HepG2 (cell line): ENCODE measurements around the gene ISG20L2. TPM values are rescaled to one million over a fixed set of nuclear protein-coding genes. Genes with fewer than 3 reads are reported as not detected.
A peak's percentile ranks its signal among the peaks of the same experiment; 100 is the strongest.

ENCODE experiments used
- AGO1 ChIP-seq: fragments of 200-400 bp; formaldehyde crosslinking; IDR thresholded peaks from 2 replicates; pipeline ENCODE4 v1.6.1; 2017; ENCODE audit warnings: mild to moderate bottlenecking, low read depth, low read length, moderate library complexity; ENCODE audit not compliant: poor library complexity, severe bottlenecking
- HNRNPUL1 ChIP-seq: fragments of 200-400 bp; formaldehyde crosslinking; IDR thresholded peaks from 2 replicates; pipeline ENCODE4 v1.6.1; 2017; ENCODE audit warnings: low read depth, mild to moderate bottlenecking, low read length, moderate library complexity
- JUNB ChIP-seq: sonication (generic); formaldehyde crosslinking; IDR thresholded peaks from 2 replicates; pipeline ENCODE4 v1.8.0; 2022; ENCODE audit warnings: missing genetic modification reagents, mild to moderate bottlenecking, borderline replicate concordance
- KDM5B ChIP-seq: sonication (generic); formaldehyde crosslinking; IDR thresholded peaks from 2 replicates; pipeline ENCODE4 v1.4.0; 2020; ENCODE audit warnings: missing genetic modification reagents, mild to moderate bottlenecking, borderline replicate concordance
- NFE2L2 ChIP-seq: fragments of 150-350 bp; IDR thresholded peaks from 2 replicates; pipeline ENCODE4 v1.6.1; 2014; ENCODE audit warnings: low read length
- NFIC ChIP-seq: IDR thresholded peaks from 2 replicates; pipeline ENCODE4 v1.6.1; 2012; ENCODE audit warnings: mild to moderate bottlenecking, low read length, inconsistent platforms
- POLR2A ChIP-seq, 2 experiments: IDR thresholded peaks; 2 replicates each; pipeline ENCODE4 v1.6.1; 2011; ENCODE audit warnings: low read depth in 2 of 2, low read length in 2 of 2, mild to moderate bottlenecking in 1 of 2, moderate library complexity in 1 of 2; ENCODE audit not compliant: insufficient read depth in 1 of 2
- PPARG ChIP-seq: conservative IDR thresholded peaks from 2 replicates; pipeline ENCODE4 v1.6.1; 2016; ENCODE audit warnings: missing biosample characterization, missing genetic modification reagents
- RFXAP ChIP-seq: sonication (generic); formaldehyde crosslinking; IDR thresholded peaks from 2 replicates; pipeline ENCODE4 v1.4.0; 2020; ENCODE audit warnings: missing genetic modification reagents, borderline replicate concordance
- SP5 ChIP-seq: IDR thresholded peaks from 2 replicates; pipeline ENCODE4 v1.6.1; 2016; ENCODE audit warnings: low read depth, borderline replicate concordance
- ZBTB42 ChIP-seq: sonication (generic); formaldehyde crosslinking; IDR thresholded peaks from 2 replicates; pipeline ENCODE4 v1.5.0; 2020; ENCODE audit warnings: mild to moderate bottlenecking, missing genetic modification reagents
- ZBTB7A ChIP-seq: sonication (generic); formaldehyde crosslinking; IDR thresholded peaks from 2 replicates; pipeline ENCODE4 v1.8.0; 2022; ENCODE audit warnings: mild to moderate bottlenecking, missing genetic modification reagents
- ZMYM4 ChIP-seq: sonication (generic); formaldehyde crosslinking; IDR thresholded peaks from 2 replicates; pipeline ENCODE4 v1.8.1; 2023; ENCODE audit warnings: mild to moderate bottlenecking, missing genetic modification reagents
- ZNF326 ChIP-seq: sonication (generic); formaldehyde crosslinking; IDR thresholded peaks from 2 replicates; pipeline ENCODE4 v1.4.0; 2020; ENCODE audit warnings: missing genetic modification reagents, borderline replicate concordance
- polyA plus RNA-seq, 8 experiments: library from polyadenylated mRNA; depleted of rRNA in 3 of 8; stranded (reverse) in 7 of 8; unstranded in 1 of 8; fragments of >200 nt; fragmentation: Illumina TruSeq in 4 of 8; extraction: Trizol in 4 of 8; gene quantifications; 2 replicates each; pipeline versions ENCODE4 v1.2.1 to v1.2.3, GENCODE V29; 2011 to 2016; ENCODE audit warnings: low read depth in 4 of 8, missing spikeins in 1 of 8, mixed read lengths in 1 of 8; ENCODE audit not compliant: insufficient read depth in 1 of 8
- total RNA-seq, 5 experiments: library from RNA; depleted of rRNA; stranded (reverse); fragments of >200 nt; fragmentation: Illumina TruSeq; extraction: Trizol; gene quantifications; 2 replicates each; pipeline ENCODE4 v1.2.3, GENCODE V29; 2016; ENCODE audit warnings: low read depth in 1 of 5
- TF ChIP-seq, protein P1 (sequence below): sonication (generic); formaldehyde crosslinking; IDR thresholded peaks from 2 replicates; pipeline ENCODE4 v1.5.0; 2020; ENCODE audit warnings: mild to moderate bottlenecking, missing genetic modification reagents, moderate library complexity
- TF ChIP-seq, protein P2 (sequence below): sonication (generic); formaldehyde crosslinking; IDR thresholded peaks from 2 replicates; pipeline ENCODE4 v1.8.1; 2022; ENCODE audit warnings: mild to moderate bottlenecking, missing genetic modification reagents
- TF ChIP-seq, protein P3 (sequence below): IDR thresholded peaks from 2 replicates; pipeline ENCODE4 v1.6.1; 2016; ENCODE audit warnings: low read depth
- TF ChIP-seq, protein P4 (sequence below): sonication (generic); formaldehyde crosslinking; conservative IDR thresholded peaks from 2 replicates; pipeline ENCODE4 v1.4.0; 2020; ENCODE audit warnings: missing genetic modification reagents
- TF ChIP-seq, protein P5 (sequence below): sonication (generic); formaldehyde crosslinking; IDR thresholded peaks from 2 replicates; pipeline ENCODE4 v1.4.0; 2020; ENCODE audit warnings: missing genetic modification reagents, borderline replicate concordance

The ISG20L2 gene
- total and polyA plus RNA-seq, 2 of the 13 experiments (the other 11 are each of a cell fraction or from before 2014, with no cell fraction given), result 19.8 to 21.3 TPM

DNA sequence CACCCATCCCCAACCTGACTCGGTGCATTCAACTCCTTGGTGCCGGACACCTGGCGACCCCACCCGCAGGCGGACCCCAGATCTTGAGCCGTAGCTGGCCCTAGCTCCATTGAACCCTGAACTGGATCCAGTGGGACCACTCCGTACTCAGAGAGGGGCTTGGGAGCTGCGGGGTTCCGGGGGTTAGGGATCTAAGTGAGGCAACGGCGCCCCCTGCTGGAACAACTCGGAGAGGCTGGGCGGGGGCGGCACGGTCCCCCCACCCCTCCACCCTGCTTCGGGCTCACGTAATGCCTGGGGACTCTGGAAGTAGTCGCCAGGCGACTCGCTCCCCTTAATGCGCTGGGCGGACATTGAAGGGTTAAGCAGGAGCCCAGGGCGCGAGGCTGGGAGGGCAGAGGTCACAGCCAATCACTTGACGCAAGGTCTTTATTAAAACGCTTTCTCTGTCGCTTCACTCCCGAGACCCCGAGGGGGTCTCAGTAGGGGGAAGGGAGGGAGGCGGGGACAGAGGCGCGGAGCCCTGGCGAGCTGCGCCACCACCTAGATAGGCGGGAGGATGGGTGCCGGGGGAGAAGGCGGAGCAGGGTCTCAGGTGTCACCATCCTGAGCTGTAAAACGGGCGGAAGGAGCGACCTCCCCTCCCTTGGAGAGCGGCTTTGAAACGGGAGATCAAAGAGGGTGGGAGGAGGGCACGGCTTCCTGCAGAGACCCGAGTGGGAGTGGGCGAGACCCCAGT lies 22.5 kb downstream of the ISG20L2 start (continued):
- TF ChIP-seq NFIC, result no peak
- TF ChIP-seq RFXAP (CRISPR knock-in tag), result no peak
- TF ChIP-seq HNRNPUL1, result no peak
- no peak for TF ChIP-seq ZMYM4
- no peak for TF ChIP-seq AGO1
- TF ChIP-seq PPARG (CRISPR knock-in tag), result no peak
- TF ChIP-seq, protein P1, sequence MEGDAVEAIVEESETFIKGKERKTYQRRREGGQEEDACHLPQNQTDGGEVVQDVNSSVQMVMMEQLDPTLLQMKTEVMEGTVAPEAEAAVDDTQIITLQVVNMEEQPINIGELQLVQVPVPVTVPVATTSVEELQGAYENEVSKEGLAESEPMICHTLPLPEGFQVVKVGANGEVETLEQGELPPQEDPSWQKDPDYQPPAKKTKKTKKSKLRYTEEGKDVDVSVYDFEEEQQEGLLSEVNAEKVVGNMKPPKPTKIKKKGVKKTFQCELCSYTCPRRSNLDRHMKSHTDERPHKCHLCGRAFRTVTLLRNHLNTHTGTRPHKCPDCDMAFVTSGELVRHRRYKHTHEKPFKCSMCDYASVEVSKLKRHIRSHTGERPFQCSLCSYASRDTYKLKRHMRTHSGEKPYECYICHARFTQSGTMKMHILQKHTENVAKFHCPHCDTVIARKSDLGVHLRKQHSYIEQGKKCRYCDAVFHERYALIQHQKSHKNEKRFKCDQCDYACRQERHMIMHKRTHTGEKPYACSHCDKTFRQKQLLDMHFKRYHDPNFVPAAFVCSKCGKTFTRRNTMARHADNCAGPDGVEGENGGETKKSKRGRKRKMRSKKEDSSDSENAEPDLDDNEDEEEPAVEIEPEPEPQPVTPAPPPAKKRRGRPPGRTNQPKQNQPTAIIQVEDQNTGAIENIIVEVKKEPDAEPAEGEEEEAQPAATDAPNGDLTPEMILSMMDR, result peak; percentile 73
- peak; percentile 47; the same call in 1 of the 2 replicates for TF ChIP-seq ZBTB7A (CRISPR knock-in tag)
- TF ChIP-seq, protein P2, sequence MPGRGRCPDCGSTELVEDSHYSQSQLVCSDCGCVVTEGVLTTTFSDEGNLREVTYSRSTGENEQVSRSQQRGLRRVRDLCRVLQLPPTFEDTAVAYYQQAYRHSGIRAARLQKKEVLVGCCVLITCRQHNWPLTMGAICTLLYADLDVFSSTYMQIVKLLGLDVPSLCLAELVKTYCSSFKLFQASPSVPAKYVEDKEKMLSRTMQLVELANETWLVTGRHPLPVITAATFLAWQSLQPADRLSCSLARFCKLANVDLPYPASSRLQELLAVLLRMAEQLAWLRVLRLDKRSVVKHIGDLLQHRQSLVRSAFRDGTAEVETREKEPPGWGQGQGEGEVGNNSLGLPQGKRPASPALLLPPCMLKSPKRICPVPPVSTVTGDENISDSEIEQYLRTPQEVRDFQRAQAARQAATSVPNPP (CRISPR knock-in tag), result no peak
- TF ChIP-seq ZNF326 (CRISPR knock-in tag), result no peak
- no peak for TF ChIP-seq JUNB (CRISPR knock-in tag)
- no peak for TF ChIP-seq POLR2A (IDR thresholded peaks at IDR 0.05; ENCODE audit: insufficient read depth in 1 of 2, low read depth in 2 of 2, low read length in 2 of 2)
- TF ChIP-seq, protein P3, sequence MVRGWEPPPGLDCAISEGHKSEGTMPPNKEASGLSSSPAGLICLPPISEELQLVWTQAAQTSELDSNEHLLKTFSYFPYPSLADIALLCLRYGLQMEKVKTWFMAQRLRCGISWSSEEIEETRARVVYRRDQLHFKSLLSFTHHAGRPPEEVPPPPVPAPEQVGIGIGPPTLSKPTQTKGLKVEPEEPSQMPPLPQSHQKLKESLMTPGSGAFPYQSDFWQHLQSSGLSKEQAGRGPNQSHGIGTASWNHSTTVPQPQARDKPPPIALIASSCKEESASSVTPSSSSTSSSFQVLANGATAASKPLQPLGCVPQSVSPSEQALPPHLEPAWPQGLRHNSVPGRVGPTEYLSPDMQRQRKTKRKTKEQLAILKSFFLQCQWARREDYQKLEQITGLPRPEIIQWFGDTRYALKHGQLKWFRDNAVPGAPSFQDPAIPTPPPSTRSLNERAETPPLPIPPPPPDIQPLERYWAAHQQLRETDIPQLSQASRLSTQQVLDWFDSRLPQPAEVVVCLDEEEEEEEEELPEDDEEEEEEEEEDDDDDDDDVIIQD, result no peak
- TF ChIP-seq, protein P4, sequence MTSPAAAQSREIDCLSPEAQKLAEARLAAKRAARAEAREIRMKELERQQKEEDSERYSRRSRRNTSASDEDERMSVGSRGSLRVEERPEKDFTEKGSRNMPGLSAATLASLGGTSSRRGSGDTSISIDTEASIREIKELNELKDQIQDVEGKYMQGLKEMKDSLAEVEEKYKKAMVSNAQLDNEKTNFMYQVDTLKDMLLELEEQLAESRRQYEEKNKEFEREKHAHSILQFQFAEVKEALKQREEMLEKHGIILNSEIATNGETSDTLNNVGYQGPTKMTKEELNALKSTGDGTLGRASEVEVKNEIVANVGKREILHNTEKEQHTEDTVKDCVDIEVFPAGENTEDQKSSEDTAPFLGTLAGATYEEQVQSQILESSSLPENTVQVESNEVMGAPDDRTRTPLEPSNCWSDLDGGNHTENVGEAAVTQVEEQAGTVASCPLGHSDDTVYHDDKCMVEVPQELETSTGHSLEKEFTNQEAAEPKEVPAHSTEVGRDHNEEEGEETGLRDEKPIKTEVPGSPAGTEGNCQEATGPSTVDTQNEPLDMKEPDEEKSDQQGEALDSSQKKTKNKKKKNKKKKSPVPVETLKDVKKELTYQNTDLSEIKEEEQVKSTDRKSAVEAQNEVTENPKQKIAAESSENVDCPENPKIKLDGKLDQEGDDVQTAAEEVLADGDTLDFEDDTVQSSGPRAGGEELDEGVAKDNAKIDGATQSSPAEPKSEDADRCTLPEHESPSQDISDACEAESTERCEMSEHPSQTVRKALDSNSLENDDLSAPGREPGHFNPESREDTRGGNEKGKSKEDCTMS (CRISPR knock-in tag), result no peak
- peak; percentile 53 for TF ChIP-seq SP5 (CRISPR knock-in tag)
- TF ChIP-seq KDM5B, result peak; percentile 36; the same call in 1 of the 2 replicates
- TF ChIP-seq, protein P5, sequence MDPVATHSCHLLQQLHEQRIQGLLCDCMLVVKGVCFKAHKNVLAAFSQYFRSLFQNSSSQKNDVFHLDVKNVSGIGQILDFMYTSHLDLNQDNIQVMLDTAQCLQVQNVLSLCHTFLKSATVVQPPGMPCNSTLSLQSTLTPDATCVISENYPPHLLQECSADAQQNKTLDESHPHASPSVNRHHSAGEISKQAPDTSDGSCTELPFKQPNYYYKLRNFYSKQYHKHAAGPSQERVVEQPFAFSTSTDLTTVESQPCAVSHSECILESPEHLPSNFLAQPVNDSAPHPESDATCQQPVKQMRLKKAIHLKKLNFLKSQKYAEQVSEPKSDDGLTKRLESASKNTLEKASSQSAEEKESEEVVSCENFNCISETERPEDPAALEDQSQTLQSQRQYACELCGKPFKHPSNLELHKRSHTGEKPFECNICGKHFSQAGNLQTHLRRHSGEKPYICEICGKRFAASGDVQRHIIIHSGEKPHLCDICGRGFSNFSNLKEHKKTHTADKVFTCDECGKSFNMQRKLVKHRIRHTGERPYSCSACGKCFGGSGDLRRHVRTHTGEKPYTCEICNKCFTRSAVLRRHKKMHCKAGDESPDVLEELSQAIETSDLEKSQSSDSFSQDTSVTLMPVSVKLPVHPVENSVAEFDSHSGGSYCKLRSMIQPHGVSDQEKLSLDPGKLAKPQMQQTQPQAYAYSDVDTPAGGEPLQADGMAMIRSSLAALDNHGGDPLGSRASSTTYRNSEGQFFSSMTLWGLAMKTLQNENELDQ (CRISPR knock-in tag), result no peak
- 0 out of 2 replicates have a peak, but pooled peaks have one; percentile 42 for TF ChIP-seq ZBTB42 (CRISPR knock-in tag)
- no peak for TF ChIP-seq NFE2L2
